SU-DHL-6 (cell line): ENCODE data around the gene VANGL1.

Experiments
- H2AFZ ChIP-seq: fragments of 200-600 bp; sonication (generic); 2 replicates; pipeline ENCODE4 v1.6.1; 2014; ENCODE audit warnings: low read depth, mild to moderate bottlenecking, moderate library complexity, mixed read lengths, antibody characterized with exemption, low read length; ENCODE audit not compliant: severe bottlenecking
- H3F3A ChIP-seq: fragments of 200-600 bp; shearing (Covaris generic); 2 replicates; pipeline ENCODE4 v1.6.0; 2016; ENCODE audit warnings: antibody characterized with exemption, mild to moderate bottlenecking; ENCODE audit not compliant: insufficient read depth
- H3K27ac ChIP-seq: fragments of 200-600 bp; sonication (generic); 2 replicates; pipeline ENCODE4 v1.5.1; 2016; ENCODE audit warnings: low read depth, mild to moderate bottlenecking, low read length, moderate library complexity, mixed read lengths
- H3K27me3 ChIP-seq: fragments of 200-600 bp; sonication (generic), shearing (Covaris generic); 2 replicates; pipeline ENCODE4 v1.6.0; 2014; ENCODE audit warnings: mild to moderate bottlenecking, low read length
- H3K36me3 ChIP-seq: fragments of 200-600 bp; sonication (generic); 2 replicates; pipeline ENCODE4 v1.6.1; 2014; ENCODE audit warnings: mild to moderate bottlenecking, low read length, mixed read lengths
- H3K4me2 ChIP-seq: fragments of 300-600, 200-600 bp; shearing (Covaris generic), sonication (generic); 2 replicates; pipeline ENCODE4 v1.6.0; 2014; ENCODE audit warnings: low read length, low read depth, mild to moderate bottlenecking; ENCODE audit not compliant: poor library complexity, severe bottlenecking
- H3K4me3 ChIP-seq: fragments of 200-600 bp; sonication (generic); 2 replicates; pipeline ENCODE4 v1.5.1; 2014; ENCODE audit warnings: antibody characterized with exemption, low read length, mild to moderate bottlenecking, mixed read lengths; ENCODE audit not compliant: insufficient read depth, poor library complexity, severe bottlenecking
- H3K79me2 ChIP-seq: fragments of 200-600 bp; sonication (generic); 2 replicates; pipeline ENCODE4 v1.6.1; 2014; ENCODE audit warnings: mild to moderate bottlenecking, low read length, moderate library complexity; ENCODE audit not compliant: insufficient read depth
- H3K9ac ChIP-seq: fragments of 200-600 bp; sonication (generic); 2 replicates; pipeline ENCODE4 v1.7.0; 2014; ENCODE audit warnings: mild to moderate bottlenecking, low read length
- H3K9me2 ChIP-seq: fragments of 200-600 bp; sonication (generic); replicated peaks from 2 replicates; pipeline ENCODE4 v1.6.1; 2014; ENCODE audit warnings: low read length; ENCODE audit not compliant: insufficient read depth
- H3K9me3 ChIP-seq: fragments of 200-600 bp; sonication (generic); 2 replicates; pipeline ENCODE4 v1.6.1; 2014; ENCODE audit warnings: low read length, mixed read lengths; ENCODE audit not compliant: insufficient read depth
- H4K20me1 ChIP-seq: fragments of 200-600 bp; sonication (generic); 2 replicates; pipeline ENCODE4 v1.6.1; 2014; ENCODE audit warnings: low read depth, mild to moderate bottlenecking, antibody characterized with exemption, low read length, moderate library complexity, mixed read lengths
- CTCF ChIP-seq: fragments of 200-600 bp; sonication (generic); IDR thresholded peaks from one replicate; pipeline ENCODE4 v1.5.1; 2017; ENCODE audit warnings: antibody characterized with exemption, mild to moderate bottlenecking, low read length, moderate library complexity; ENCODE audit not compliant: insufficient read depth, poor library complexity, severe bottlenecking
- EZH2phosphoT487 ChIP-seq: fragments of 200-600 bp; sonication (generic), shearing (Covaris generic); conservative IDR thresholded peaks from 2 replicates; pipeline ENCODE4 v1.6.1; 2018; ENCODE audit warnings: mild to moderate bottlenecking, antibody characterized with exemption, low read length, moderate library complexity, mixed read lengths

Gene VANGL1

GRCh38 chr1:115650961-115651360 lies 9.2 kb downstream of the VANGL1 start:
- TF ChIP-seq CTCF (no peak), EZH2phosphoT487 (no peak)
- no peaks in the 10 kb centered on the region for H3K36me3 ChIP-seq
- no peaks in the 10 kb centered on the region for H3K9me2 ChIP-seq
- no peak overlapping the region for H3K9ac ChIP-seq
- no peaks in the 10 kb centered on the region for H3F3A ChIP-seq
- H3K9me3 ChIP-seq = no peaks in the 10 kb centered on the region
- no peak overlapping the region for H3K4me3 ChIP-seq
- no peak overlapping the region for H2AFZ ChIP-seq
- H3K4me2 ChIP-seq = no peak overlapping the region
- H3K27me3 ChIP-seq = no peaks in the 10 kb centered on the region
- H3K27ac ChIP-seq = no peak overlapping the region
- no peaks in the 10 kb centered on the region for H3K79me2 ChIP-seq
- H4K20me1 ChIP-seq = no peaks in the 10 kb centered on the region

GRCh38 chr1:115651391-115651790 lies 9.6 kb downstream of the VANGL1 start:
- no peaks in the 10 kb centered on the region for H3K36me3 ChIP-seq
- TF ChIP-seq CTCF (no peak), EZH2phosphoT487 (no peak)
- H4K20me1 ChIP-seq = no peaks in the 10 kb centered on the region
- H3K9me2 ChIP-seq = no peaks in the 10 kb centered on the region
- no peak overlapping the region for H3K9ac ChIP-seq
- no peak overlapping the region for H3K4me3 ChIP-seq
- H3K79me2 ChIP-seq = no peaks in the 10 kb centered on the region
- no peak overlapping the region for H3K4me2 ChIP-seq
- H3K27me3 ChIP-seq = no peaks in the 10 kb centered on the region
- H3F3A ChIP-seq = no peaks in the 10 kb centered on the region
- H3K9me3 ChIP-seq = no peaks in the 10 kb centered on the region
- no peak overlapping the region for H3K27ac ChIP-seq
- no peak overlapping the region for H2AFZ ChIP-seq

GRCh38 chr1:115652236-115652788 lies 10.5 kb downstream of the VANGL1 start:
- Histone ChIP-seq H2AFZ (no peak overlapping the region), H3K27ac (no peak overlapping the region), H3F3A (no peaks in the 10 kb centered on the region), H3K9me3 (no peaks in the 10 kb centered on the region), H3K36me3 (no peaks in the 10 kb centered on the region), H3K79me2 (no peaks in the 10 kb centered on the region), H3K4me3 (no peak overlapping the region), H3K9ac (no peak overlapping the region), H4K20me1 (no peaks in the 10 kb centered on the region), H3K9me2 (no peaks in the 10 kb centered on the region), H3K4me2 (no peak overlapping the region), H3K27me3 (no peaks in the 10 kb centered on the region)
- no peak for TF ChIP-seq EZH2phosphoT487
- no peak for TF ChIP-seq CTCF
